ENCODE measurements around the gene RYR1.
"Not testable (repeated sequence)": the region's sequence is repeated elsewhere in the genome, so short reads cannot be mapped to it uniquely, and the experiment has no call there.

Gene RYR1

DNA sequence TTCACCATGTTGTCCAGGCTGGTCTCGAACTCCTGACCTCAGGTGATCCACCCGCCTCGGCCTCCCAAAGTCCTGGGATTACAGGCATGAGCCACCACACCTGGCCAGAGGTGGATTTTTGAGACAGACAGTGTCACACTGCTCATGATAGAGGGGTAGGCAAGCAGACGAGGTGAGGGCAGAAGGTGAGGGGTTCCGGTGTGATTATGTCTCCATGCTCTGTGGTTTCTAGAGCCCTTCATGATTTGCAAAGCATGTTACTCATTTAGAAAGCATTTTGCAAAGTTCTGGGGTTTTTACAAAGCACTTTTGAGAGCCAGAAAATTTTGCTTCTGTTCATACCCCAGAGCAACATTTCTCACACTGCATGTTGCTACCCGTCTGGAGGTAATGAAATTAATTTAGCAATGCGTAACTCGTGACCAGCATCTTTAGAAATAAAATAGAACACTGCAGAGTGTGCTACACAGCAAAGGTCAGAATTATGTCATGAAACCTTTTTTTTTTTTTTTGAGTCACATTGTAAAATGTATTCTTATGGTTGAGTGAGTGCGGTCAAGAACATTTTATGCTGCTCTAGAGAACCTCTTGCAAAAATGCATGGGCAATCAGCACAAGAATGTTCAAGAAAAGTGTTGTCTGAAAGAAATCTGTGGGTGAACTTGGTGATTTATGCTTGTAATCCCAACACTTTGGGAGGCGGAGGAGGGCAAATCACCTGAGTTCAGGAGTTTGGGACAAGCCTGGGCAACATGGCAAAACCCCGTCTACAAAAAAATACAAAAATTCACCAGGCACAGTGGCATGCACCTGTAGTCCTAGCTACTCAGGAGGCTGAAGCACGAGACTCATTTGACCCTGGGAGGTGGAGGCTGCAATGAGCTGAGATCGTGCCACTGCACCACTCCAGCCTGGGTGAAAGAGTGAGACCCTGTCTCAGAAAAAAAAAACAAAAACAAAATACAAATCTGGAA is 126.2 kb downstream of the RYR1 start:
- DNase-seq = no peak

DNA sequence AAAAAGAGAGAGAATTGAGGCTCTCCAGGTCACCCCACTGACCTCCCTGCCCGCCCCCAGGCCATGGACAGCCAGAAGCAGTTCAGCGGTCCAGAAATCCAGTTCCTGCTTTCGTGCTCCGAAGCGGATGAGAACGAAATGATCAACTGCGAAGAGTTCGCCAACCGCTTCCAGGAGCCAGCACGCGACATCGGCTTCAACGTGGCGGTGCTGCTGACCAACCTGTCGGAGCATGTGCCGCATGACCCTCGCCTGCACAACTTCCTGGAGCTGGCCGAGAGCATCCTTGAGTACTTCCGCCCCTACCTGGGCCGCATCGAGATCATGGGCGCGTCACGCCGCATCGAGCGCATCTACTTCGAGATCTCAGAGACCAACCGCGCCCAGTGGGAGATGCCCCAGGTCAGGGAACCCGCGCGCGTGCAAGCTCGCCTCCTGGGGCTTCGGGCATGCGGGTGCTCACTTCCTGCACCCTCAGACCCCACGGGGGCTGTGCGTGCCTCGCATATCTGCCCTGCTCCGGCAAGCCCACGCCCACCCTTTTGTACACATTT is 127.6 kb downstream of the RYR1 start:
- no peak for DNase-seq

DNA sequence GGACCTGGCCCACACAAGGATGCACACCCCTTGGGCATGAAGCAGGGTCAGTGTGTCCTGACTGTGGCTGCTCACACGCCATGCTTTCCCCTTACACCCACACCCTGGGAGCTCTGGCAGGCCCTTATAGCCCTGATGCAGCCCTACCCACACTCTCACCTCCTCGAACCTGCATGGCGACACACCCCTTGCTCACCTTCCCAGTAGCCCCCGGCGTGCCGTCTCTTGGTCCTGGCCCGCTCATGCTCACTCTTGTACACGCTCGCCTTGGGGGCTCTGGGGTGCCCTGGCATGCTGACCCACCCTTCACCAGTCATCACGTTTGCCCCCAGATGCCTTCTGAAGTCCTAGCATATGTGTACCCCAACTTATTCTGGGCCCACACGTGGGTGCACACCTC is 128.2 kb downstream of the RYR1 start:
- DNase-seq = no peak

DNA sequence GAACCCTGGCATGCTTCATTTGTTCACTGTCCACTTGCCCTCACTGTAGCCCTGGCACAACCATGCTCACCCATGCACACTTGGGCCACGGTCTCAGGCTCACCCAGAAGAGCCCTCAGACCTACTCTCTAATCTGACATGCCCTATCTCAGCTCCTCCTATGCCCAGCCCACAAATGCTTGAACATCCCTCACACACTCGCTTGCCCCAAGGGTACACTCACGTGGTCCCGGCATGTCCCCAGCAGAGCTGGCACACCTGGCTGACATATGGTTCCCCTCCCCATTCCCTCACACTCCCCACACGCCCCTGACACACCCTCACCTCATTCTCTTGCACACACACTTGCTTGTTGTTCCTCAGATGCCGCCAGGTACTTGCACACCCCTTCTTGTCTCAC is 128.6 kb downstream of the RYR1 start:
- no peak for DNase-seq

DNA sequence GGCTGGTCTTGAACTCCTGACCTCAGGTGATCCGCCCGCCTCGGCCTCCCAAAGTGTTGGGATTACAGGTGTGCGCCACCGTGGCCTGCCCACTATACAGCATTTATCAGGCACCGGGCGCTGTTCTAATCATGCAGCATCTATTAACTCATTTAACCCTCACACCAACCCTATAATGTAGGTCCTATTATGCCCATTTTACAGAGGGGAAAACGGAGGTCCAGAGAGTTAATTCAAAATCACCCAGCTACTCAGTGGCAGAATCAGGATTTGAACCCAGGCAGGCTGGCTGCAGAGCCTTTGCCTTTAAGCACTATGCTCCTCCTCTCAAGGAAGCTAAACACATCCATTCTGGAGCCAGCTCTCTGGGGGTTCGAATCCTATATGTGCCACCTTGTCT is 130.0 kb downstream of the RYR1 start:
- no peak for DNase-seq

DNA sequence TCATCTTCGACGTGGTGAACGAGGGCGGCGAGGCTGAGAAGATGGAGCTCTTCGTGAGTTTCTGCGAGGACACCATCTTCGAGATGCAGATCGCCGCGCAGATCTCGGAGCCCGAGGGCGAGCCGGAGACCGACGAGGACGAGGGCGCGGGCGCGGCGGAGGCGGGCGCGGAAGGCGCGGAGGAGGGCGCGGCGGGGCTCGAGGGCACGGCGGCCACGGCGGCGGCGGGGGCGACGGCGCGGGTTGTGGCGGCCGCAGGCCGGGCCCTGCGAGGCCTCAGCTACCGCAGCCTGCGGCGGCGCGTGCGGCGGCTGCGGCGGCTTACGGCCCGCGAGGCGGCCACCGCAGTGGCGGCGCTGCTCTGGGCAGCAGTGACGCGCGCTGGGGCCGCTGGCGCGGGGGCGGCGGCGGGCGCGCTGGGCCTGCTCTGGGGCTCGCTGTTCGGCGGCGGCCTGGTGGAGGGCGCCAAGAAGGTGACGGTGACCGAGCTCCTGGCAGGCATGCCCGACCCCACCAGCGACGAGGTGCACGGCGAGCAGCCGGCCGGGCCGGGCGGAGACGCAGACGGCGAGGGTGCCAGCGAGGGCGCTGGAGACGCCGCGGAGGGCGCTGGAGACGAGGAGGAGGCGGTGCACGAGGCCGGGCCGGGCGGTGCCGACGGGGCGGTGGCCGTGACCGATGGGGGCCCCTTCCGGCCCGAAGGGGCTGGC is 131.6 kb downstream of the RYR1 start:
- DNase-seq = peak in 1 of 51 donors; percentile 1

DNA sequence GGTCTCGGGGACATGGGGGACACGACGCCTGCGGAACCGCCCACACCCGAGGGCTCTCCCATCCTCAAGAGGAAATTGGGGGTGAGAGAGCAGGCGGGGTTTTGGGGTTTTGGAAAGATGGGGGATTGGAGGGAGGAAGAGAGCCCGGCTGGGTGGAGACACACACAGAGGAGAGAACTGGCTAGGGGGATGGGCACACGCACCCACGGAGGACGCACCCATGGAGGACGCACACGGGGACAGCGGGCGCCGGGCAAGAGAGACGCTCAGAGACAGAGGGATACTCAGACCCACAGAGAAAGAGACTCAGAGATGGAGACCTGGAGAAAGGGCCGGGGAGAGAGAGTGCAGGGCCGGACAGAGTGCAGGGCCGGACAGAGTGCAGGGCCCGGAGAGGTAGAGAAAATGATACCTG is 132.2 kb downstream of the RYR1 start:
- no peak for DNase-seq

DNA sequence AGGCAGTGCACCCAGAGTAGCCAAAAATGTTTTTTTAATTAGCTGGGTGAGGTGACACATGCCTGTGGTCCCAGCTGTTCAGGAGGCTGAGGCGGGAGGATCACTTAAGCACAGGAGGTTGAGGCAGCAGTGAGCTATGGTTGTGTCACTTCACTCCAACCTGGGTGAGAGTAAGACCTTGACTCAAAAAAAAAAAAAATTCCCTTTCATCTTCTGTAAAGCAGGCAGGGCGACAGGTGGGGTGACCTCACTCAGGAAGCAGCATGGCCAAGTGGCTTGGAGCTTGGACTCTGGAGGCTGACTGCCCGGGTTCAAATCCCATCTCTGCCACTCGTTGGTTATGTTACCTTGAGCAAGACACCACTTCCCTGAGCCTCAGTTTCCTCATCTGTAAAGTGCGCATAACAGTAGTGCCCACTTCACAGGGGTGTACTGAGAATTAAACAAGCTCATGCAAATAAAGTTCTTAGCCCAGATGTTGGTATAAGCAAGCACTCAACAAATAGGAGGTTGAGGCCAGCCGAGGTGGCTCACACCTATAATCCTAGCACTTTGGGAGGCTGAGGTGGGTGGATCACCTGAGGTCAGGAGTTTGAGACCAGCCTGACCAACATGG is 136.0 kb downstream of the RYR1 start:
- DNase-seq = no peak

DNA sequence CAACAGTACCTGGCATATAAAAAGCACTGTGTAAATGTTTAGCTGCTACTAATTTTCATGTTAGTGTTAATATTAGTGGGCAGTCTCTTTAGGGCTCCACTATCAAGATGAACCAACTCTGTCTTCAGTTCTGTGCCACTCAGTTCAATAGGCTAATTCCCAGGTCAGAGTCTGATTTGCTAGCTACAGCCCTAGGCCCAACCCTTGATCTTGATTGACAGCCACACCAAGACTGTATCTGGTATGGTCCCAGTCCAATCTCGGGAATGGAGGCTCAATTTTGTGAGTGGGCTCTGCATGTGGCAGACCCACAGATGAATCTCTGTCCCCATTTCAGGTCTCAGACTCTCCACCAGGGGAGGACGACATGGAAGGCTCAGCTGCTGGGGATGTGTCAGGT is 138.2 kb downstream of the RYR1 start:
- DNase-seq = no peak

DNA sequence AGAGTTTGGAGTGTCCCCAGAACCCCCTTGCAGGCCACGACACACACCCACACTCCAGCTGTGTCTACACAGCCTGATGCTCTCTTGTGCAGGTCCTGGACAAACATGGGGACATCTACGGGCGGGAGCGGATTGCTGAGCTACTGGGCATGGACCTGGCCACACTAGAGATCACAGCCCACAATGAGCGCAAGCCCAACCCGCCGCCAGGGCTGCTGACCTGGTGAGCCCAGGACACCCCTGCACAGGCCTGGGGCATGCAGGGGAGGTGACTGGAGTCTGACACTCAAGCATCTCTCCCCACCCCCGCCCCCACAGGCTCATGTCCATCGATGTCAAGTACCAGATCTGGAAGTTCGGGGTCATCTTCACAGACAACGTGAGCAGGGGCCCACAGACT is 144.3 kb downstream of the RYR1 start:
- DNase-seq = no peak

DNA sequence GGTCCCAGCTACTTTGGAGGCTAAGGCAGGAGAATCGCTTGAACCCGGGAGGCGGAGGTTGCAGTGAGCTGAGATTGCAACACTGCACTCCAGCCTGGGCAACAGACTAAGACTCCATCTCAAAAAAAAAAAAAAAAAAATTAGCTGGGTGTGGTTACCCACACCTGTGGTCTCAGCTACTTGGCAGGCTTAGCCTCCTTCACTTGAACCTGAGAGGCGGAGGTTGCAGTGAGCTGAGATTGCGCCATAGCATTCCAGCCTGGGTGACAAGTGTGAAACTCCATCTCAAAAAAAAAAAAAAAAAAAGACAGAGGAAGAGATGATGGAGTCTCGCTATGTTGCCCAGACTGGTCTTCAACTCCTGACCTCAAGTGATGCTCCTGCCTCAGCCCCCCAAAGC is 145.8 kb downstream of the RYR1 start:
- DNase-seq = not testable (repeated sequence)

DNA sequence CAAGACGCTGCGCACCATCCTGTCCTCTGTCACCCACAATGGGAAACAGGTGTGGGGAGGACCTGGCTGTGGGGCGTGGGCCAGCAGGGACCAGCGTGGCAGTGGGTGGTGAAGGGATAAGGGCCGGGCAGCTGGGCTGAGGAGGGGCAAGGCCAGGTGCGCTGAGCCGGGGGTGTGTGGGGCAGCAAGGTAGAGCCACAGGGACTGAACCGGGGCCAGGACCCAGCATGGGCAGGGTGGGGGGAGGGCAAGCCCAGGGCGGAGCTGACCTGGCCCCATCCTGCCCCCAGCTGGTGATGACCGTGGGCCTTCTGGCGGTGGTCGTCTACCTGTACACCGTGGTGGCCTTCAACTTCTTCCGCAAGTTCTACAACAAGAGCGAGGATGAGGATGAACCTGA is 146.6 kb downstream of the RYR1 start:
- no peak for DNase-seq

DNA sequence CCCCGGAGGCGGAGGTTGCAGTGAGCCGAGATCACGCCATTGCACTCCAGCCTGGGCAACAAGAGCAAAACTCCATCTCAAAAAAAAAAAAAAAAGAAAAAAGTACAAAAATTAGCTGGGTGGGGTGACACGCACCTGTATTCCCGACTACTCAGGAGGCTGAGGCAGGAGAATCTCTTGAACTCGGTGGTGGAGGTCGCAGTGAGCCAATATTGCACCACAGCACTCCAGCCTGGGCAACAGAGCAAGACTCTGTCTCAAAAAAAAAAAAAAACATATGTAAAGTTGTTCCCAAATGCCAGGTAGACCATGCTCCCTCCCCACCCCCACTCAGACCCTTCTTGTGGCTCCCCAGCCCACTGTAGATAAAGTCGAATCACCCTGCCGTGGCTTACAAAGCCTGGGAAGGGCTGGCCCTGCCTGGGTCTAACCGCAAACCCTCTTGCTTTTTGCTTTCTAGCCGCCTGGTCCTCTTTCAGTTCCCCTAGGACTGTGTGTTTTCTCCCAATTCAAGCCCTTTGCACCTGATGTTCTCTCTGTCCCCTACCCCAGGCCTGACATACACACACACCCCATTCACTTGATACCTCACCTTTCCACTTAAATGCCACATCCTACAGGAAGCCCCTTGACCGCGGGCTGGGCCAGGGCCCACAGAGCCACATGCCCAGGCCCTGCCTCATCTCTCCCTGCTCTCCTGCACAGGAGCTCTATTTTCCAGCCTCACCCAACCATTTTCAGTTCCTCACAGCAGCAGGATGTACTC is 149.9 kb downstream of the RYR1 start:
- DNase-seq = no peak

DNA sequence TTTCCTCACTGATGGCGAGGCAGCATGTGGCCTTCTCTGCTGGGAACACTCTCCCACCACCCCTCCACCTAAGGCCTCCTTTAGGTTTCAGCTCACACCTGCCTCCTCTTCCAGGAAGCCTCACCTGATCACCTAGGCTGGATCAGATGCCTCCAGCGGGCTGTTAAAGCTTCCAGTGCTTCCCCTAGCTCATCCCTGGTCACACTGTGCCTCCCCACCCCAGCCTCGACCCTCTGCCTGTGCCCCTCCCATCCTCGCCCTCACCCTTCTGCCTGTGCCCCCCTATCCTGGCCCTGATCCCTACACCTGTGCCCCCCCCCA is 150.5 kb downstream of the RYR1 start:
- no peak for DNase-seq

DNA sequence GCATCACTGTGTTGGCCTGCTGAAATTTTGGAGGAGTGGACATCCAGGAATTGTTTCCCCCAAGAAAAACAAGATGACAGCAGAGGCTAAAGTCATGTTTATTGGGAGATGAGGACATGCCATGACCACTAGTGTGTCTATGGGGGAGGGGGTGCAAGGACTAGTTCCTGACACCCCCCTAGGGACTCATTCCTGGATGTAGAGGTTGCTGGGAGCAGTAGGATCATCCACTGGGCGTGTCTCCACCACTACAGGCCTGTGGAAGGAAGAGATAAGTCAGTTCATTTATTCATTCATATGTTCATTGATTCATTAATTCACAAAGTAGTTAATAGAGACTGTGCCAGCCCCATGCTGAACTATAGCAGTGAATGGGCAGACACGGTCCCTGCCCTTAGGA is 154.1 kb downstream of the RYR1 start:
- DNase-seq = no peak

DNA sequence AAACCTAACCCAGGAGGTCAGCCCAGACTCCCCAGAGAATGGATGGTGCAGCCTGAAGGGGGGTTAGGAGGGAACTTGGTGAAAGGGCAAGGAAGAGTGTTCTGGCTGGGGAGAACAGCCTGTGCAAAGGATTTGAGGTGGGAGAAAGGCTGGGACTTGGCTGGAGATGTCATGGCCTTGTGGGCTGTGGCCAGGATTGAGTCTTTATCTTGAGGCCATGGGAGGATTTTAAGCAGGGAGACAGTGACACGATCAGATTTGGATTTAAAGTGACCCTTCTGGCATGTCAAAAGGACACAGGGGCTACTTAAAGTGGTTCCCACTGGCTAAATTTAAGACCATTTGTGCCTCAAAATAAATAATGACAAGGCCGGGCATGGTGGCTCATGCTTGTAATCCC is 154.6 kb downstream of the RYR1 start:
- DNase-seq = no peak

DNA sequence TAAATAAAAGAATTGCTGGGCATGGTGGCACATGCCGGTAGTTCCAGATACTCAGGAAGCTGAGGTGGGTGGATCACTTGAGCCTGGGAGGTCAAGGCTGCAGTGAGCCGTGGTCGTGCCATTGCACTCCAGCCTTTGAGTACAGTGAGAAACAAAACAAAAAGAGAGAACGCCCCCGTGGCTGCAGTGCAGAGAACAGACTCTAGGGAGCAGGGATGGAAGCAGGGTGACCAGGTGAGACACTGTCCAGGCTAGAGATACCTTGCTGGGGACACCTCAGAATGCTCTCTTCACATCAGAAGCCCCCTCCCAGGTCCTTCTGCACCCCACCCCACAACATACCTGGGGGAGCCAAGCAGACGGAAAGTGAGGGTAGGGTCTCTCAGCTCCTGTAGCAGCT is 159.4 kb downstream of the RYR1 start:
- no peak for DNase-seq

DNA sequence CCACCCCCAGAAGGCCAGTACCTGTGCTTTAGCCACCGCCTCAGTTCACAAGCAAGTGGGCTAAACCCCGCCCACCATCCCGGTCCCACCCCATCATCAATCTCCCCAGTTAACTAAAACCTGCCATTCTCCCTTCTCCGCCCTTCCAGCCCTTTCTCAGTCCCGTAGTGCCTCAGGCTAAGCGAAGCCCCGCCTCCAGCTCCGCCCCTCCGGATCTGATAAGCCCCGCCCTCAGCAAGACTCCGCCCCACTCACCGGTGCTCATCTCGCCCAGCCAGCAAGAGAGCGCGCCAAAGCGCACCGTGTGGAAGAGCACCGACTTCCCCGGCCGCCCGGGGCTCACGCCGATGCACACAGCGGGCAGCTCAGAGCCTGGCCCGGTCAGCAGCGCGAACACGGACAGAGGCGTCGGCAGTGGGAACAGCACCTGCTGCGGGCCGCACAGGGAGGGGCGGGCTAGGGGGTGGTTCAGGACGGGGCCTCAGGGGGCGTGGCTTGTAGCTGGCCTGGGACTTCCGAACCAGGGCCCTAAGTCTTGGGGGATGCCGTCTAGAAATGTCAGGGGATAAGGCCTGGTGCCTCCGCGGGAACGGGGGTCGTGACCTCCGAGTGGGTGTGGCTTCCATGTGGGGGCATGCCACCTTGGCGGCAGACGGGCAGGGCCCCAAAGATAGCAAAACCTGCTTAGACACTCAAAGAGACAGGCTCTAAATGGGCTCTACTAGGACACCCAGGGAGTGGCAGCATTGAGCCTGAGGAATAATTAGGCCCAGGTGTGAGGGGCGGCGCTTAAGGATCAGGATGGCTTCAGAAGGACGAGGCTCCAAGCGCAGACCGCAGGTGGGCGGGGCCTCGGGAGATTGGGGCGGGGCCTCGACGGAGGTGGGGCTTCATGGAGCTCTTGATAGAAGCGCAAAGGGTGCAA is 162.8 kb downstream of the RYR1 start:
- DNase-seq = peak in 19 of 51 donors; percentile 6 to 47 (median 21)

DNA sequence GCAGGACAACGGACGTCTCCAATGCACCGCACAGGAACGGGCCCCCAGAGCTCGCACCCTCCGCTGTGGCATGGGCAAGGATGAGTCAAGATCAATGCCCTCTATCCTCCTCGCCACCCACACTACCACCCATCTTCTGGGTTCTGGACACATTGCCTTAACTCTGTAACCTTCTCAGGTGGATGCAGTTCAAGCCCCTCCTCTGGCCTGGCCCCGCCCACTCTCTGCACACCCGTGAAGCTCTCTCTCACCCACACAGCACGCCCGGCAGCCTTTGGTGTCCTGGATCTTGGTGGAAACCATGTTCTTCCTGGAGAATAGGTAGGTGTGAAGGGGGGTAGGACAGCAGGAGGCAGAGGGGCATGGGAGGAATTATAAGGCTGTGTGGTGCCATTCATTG is 163.6 kb downstream of the RYR1 start:
- DNase-seq = no peak

DNA sequence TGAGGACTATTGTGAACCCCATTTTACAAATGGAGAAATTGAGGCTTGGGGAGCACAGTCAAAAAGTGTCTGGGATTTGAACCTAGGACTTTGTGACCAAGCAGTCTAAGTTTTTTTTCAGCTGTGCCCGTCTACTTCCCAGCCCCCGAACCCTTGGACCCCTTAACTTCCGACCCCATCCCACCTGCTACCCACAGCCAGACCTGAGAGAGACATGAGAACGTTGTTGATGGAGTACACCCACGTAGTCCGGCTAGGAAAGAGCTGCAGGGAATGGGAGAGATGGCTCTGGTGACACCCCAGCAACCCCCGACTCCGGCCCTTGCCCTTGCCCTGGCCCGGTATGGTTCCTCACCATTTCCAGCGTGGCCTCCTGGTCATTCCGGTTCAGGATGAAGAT is 166.2 kb downstream of the RYR1 start:
- DNase-seq = no peak
